OCI-LY1 (cell line): ENCODE data around the gene LMOD3.
A peak's percentile ranks its signal among the peaks of the same experiment; 100 is the strongest.

Experiments
- H2AFZ ChIP-seq: fragments of 200-600 bp; sonication (generic), shearing (Covaris generic); 2 replicates; pipeline ENCODE4 v1.6.0; 2014; ENCODE audit warnings: antibody characterized with exemption, mild to moderate bottlenecking, low read length
- H3F3A ChIP-seq: fragments of 200-600 bp; sonication (generic), shearing (Covaris generic); 2 replicates; pipeline ENCODE4 v1.6.0; 2014; ENCODE audit warnings: mild to moderate bottlenecking, antibody characterized with exemption, low read length, moderate library complexity; ENCODE audit not compliant: insufficient read depth
- H3K27ac ChIP-seq: fragments of 200-600 bp; sonication (generic); 2 replicates; pipeline ENCODE4 v1.5.1; 2014; ENCODE audit warnings: low read length, mixed run types, mild to moderate bottlenecking, low read depth; ENCODE audit not compliant: poor library complexity, severe bottlenecking
- H3K27me3 ChIP-seq: fragments of 200-600 bp; sonication (generic); 2 replicates; pipeline ENCODE4 v1.6.0; 2014; ENCODE audit warnings: antibody characterized with exemption, mild to moderate bottlenecking, low read length, moderate library complexity; ENCODE audit not compliant: insufficient read depth
- H3K36me3 ChIP-seq: fragments of 200-600 bp; sonication (generic); 2 replicates; pipeline ENCODE4 v1.6.1; 2014; ENCODE audit warnings: mild to moderate bottlenecking, antibody characterized with exemption, low read length, moderate library complexity, mixed read lengths; ENCODE audit not compliant: insufficient read depth
- H3K4me1 ChIP-seq: fragments of 200-600 bp; sonication (generic); 2 replicates; pipeline ENCODE4 v1.5.1; 2014; ENCODE audit warnings: mild to moderate bottlenecking, low read length, moderate library complexity; ENCODE audit not compliant: insufficient read depth, severe bottlenecking
- H3K4me2 ChIP-seq: fragments of 200-600 bp; sonication (generic), shearing (Covaris generic); 2 replicates; pipeline ENCODE4 v1.6.1; 2014; ENCODE audit warnings: low read length
- H3K4me3 ChIP-seq: fragments of 200-600 bp; sonication (generic); 2 replicates; pipeline ENCODE4 v1.5.1; 2014; ENCODE audit warnings: low read length, low read depth, mild to moderate bottlenecking, mixed read lengths; ENCODE audit not compliant: poor library complexity, severe bottlenecking
- H3K79me2 ChIP-seq: fragments of 200-600 bp; shearing (Covaris generic); 2 replicates; pipeline ENCODE4 v1.6.1; 2016; ENCODE audit warnings: mixed run types, low read length, mixed read lengths; ENCODE audit not compliant: insufficient read depth
- H3K9ac ChIP-seq: fragments of 200-600 bp; sonication (generic), shearing (Covaris generic); 2 replicates; pipeline ENCODE4 v1.6.1; 2014; ENCODE audit warnings: mild to moderate bottlenecking, low read length, mixed read lengths
- H3K9me2 ChIP-seq: fragments of 200-600 bp; sonication (generic), shearing (Covaris generic); 2 replicates; pipeline ENCODE4 v1.6.1; 2014; ENCODE audit warnings: low read depth, mild to moderate bottlenecking, low read length, mixed read lengths
- H3K9me3 ChIP-seq: fragments of 200-600 bp; shearing (Covaris generic); 2 replicates; pipeline ENCODE4 v1.6.1; 2014; ENCODE audit warnings: low read length, mixed read lengths
- H4K20me1 ChIP-seq: fragments of 200-600 bp; sonication (generic), shearing (Covaris generic); 2 replicates; pipeline ENCODE4 v1.6.0; 2016; ENCODE audit warnings: mild to moderate bottlenecking, low read length; ENCODE audit not compliant: insufficient read depth
- CTCF ChIP-seq: fragments of 200-600 bp; sonication (generic), shearing (Covaris generic); IDR thresholded peaks from 2 replicates; pipeline ENCODE4 v1.5.1; 2017; ENCODE audit warnings: mild to moderate bottlenecking, antibody characterized with exemption, low read length, moderate library complexity, mixed read lengths
- EZH2 ChIP-seq: fragments of 200-600 bp; sonication (generic), shearing (Covaris generic); IDR thresholded peaks from 2 replicates; pipeline ENCODE4 v1.8.0; 2017; ENCODE audit warnings: borderline replicate concordance, mixed run types, mild to moderate bottlenecking, antibody characterized with exemption, low read length, moderate library complexity, mixed read lengths

Gene LMOD3

GRCh38 chr3:69063636-69064035 lies 58.8 kb downstream of the LMOD3 start:
- no peak overlapping the region for H3K9ac ChIP-seq
- H3K4me1 ChIP-seq: peaks cover 15% of the 10 kb centered on the region
- H3K27ac ChIP-seq: no peak overlapping the region
- H3K9me2 ChIP-seq: no peaks in the 10 kb centered on the region; the same call in 1 of the 2 replicates
- H3K4me2 ChIP-seq: no peak overlapping the region
- no peaks in the 10 kb centered on the region for H3K9me3 ChIP-seq
- H3K36me3 ChIP-seq: peaks cover 74% of the 10 kb centered on the region
- no peak overlapping the region for H2AFZ ChIP-seq
- no peaks in the 10 kb centered on the region for H4K20me1 ChIP-seq
- no peaks in the 10 kb centered on the region for H3F3A ChIP-seq
- H3K79me2 ChIP-seq: 0 out of 2 replicates have a peak, but pooled peaks cover 4% of the 10 kb centered on the region
- no peak overlapping the region for H3K4me3 ChIP-seq
- TF ChIP-seq EZH2 (no peak), CTCF (no peak)
- H3K27me3 ChIP-seq: no peaks in the 10 kb centered on the region

DNA sequence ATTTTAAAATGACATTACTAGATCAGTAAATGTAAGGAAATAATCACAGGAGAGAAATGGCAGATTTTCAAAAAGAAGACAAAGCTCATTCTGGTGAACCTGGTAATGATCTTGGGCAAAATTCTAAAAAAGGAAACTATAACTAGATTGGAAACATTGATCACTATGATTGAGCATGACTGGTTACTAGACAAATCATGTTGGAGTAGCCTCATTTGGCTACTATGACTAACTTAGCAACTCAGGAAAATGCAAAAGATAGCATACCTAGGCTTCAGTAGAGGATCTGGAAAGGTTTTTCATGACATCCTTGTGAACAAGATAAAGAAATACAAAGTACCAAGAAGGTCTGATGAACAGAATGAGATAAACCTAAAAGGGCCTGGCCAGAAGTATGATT lies 62.7 kb downstream of the LMOD3 start:
- Histone ChIP-seq H3K4me3 (no peak overlapping the region), H3K36me3 (peaks cover 97% of the 10 kb centered on the region), H3K27me3 (no peaks in the 10 kb centered on the region), H4K20me1 (no peaks in the 10 kb centered on the region), H2AFZ (no peak overlapping the region), H3K9me2 (no peaks in the 10 kb centered on the region; the same call in 1 of the 2 replicates), H3F3A (no peaks in the 10 kb centered on the region), H3K4me1 (peaks cover 16% of the 10 kb centered on the region), H3K9me3 (no peaks in the 10 kb centered on the region), H3K27ac (no peak overlapping the region), H3K9ac (no peak overlapping the region), H3K4me2 (no peak overlapping the region), H3K79me2 (no peaks in the 10 kb centered on the region)
- TF ChIP-seq EZH2: no peak
- TF ChIP-seq CTCF: no peak

- no peaks in the 10 kb centered on the region for H3K79me2 ChIP-seq
- H3K9me3 ChIP-seq: no peaks in the 10 kb centered on the region
- no peak overlapping the region for H2AFZ ChIP-seq
- H3F3A ChIP-seq: no peaks in the 10 kb centered on the region
- H3K4me2 ChIP-seq: peak overlapping the region; percentile 20; the same call in 1 of the 2 replicates
- no peak overlapping the region for H3K4me3 ChIP-seq
- H3K9me2 ChIP-seq: no peaks in the 10 kb centered on the region; the same call in 1 of the 2 replicates
- H3K9ac ChIP-seq: no peak overlapping the region; the same call in 1 of the 2 replicates
- peaks cover 16% of the 10 kb centered on the region for H3K4me1 ChIP-seq
- peak overlapping the region; percentile 74 for H3K27ac ChIP-seq
- no peaks in the 10 kb centered on the region for H3K27me3 ChIP-seq
- H3K36me3 ChIP-seq: peaks cover 96% of the 10 kb centered on the region
- TF ChIP-seq CTCF (no peak), EZH2 (no peak)
- H4K20me1 ChIP-seq: no peaks in the 10 kb centered on the region
These were observed 63.5 kb downstream of the LMOD3 start for GRCh38 chr3:69058947-69059224.
